GM10248 (cell line): ENCODE measurements around the gene PISD.
"Not testable (repeated sequence)": the region's sequence is repeated elsewhere in the genome, so short reads cannot be mapped to it uniquely, and the experiment has no call there.

Source experiments
- CTCF ChIA-PET: fragments of 300-600 bp; sonication (Branson Sonifier 250); formaldehyde crosslinking; extraction: SDS; loops from one replicate; lab custom pipeline; 2021; ENCODE audit warnings: antibody characterized with exemption; lab: Yijun Ruan, JAX
- POLR2A ChIA-PET: fragments of 350-650 bp; sonication (Branson Sonifier 250); formaldehyde crosslinking; extraction: SDS; loops from one replicate; lab custom pipeline; 2020; ENCODE audit warnings: antibody characterized with exemption; lab: Yijun Ruan, JAX
- DNase-seq: peaks from one replicate; pipeline ENCODE4 v3.0.0; 2012; ENCODE audit errors: extremely low spot score
- TF ChIP-seq, protein P1 (sequence below): IDR thresholded peaks from 2 replicates; pipeline ENCODE4 v1.5.1; 2012; ENCODE audit warnings: mild to moderate bottlenecking, low read depth; ENCODE audit errors: extremely low read depth, missing control alignments, control extremely low read depth

PISD gene

GRCh38 chr22:31676700-31677099, 14.7 kb upstream of the PISD start:
- CTCF ChIA-PET = interaction anchor here (1.0 to 4.0 kb wide), 5 partner anchors 10 to 294 kb away, joined by 3 to 40 read pairs (median 4); partner anchors contain the start of gene PISD
- TF ChIP-seq, protein P1, sequence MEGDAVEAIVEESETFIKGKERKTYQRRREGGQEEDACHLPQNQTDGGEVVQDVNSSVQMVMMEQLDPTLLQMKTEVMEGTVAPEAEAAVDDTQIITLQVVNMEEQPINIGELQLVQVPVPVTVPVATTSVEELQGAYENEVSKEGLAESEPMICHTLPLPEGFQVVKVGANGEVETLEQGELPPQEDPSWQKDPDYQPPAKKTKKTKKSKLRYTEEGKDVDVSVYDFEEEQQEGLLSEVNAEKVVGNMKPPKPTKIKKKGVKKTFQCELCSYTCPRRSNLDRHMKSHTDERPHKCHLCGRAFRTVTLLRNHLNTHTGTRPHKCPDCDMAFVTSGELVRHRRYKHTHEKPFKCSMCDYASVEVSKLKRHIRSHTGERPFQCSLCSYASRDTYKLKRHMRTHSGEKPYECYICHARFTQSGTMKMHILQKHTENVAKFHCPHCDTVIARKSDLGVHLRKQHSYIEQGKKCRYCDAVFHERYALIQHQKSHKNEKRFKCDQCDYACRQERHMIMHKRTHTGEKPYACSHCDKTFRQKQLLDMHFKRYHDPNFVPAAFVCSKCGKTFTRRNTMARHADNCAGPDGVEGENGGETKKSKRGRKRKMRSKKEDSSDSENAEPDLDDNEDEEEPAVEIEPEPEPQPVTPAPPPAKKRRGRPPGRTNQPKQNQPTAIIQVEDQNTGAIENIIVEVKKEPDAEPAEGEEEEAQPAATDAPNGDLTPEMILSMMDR = no peak
- POLR2A ChIA-PET = interaction anchor here (0.7 to 1.2 kb wide), 2 partner anchors 15 to 243 kb away, joined by 3 to 4 read pairs; partner anchors contain the start of gene PISD
- DNase-seq = peak; percentile 91

DNA sequence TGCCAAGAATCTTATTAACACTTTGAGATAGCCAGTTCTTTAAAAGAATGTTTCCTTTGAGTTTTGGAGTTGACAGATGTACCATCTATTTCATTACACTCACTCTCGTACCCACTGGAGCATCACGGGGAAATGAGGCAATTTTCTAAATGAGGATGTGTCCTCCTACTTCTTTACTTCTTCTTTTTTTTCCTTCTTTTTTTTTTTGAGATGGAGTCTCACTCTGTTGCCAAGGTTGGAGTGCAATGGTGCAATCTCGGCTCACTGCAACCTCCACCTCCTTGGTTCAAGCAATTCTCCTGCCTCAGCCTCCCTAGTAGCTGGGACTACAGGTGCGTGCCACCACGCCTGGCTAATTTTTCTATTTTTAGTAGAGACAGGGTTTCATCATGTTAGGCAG, 12.2 kb upstream of the PISD start:
- POLR2A ChIA-PET, DNase-seq: not testable (repeated sequence)
- CTCF ChIA-PET = interaction anchor here (4.0 kb wide), 1 partner anchor 8 kb away, joined by 40 read pairs; no protein-coding TSS in a partner anchor

- CTCF ChIA-PET = interaction anchor here (1.2 to 5.0 kb wide), 7 partner anchors 7 to 413 kb away, joined by 3 to 40 read pairs (median 5); no protein-coding TSS in a partner anchor
- POLR2A ChIA-PET = interaction anchor here (1.0 kb wide), 1 partner anchor 9 kb away, joined by 5 read pairs; no protein-coding TSS in a partner anchor
- DNase-seq = not testable (repeated sequence)
These were observed 6.8 kb upstream of the PISD start for GRCh38 chr22:31668849-31669248.

GRCh38 chr22:31662668-31663037, 638 bp upstream of the PISD start:
- TF ChIP-seq, protein P1 = no peak
- no peak for DNase-seq
- ChIA-PET POLR2A (interaction anchor here (0.9 to 1.4 kb wide), 3 partner anchors 14 to 32 kb away, joined by 3 to 8 read pairs (median 4); no protein-coding TSS in a partner anchor), CTCF (interaction anchor here (0.7 to 3.0 kb wide), 10 partner anchors 9 to 419 kb away, joined by 3 to 19 read pairs (median 4); no protein-coding TSS in a partner anchor)

- POLR2A ChIA-PET = interaction anchor here (1.0 to 1.1 kb wide), 2 partner anchors 22 to 23 kb away, joined by 3 to 4 read pairs; no protein-coding TSS in a partner anchor
- CTCF ChIA-PET = interaction anchor here (0.7 to 3.0 kb wide), 7 partner anchors 13 to 310 kb away, joined by 3 to 19 read pairs (median 3); no protein-coding TSS in a partner anchor
- DNase-seq = not testable (repeated sequence)
These were observed 1.1 kb downstream of the PISD start for GRCh38 chr22:31660860-31661341.

DNA sequence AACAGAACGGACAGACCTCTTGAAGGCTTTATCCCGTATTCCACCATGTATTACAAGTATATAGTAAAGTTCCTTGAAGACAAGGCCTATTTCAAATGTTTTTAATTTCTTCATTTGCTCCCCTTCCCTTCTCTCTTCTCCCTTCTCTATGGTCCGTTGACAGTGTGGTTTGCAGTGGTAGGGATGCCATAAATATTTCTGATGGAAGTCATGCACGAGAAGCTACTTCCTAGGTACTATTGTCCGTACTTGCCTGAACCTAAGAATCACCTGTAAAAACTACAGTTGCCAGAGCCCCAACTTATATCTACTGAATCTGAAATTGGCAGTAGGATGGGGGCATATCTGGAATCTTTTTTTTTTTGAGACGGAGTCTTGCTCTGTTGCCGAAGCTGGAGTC, 2.8 kb downstream of the PISD start:
- no peak for DNase-seq
- ChIA-PET POLR2A (interaction anchor here (0.5 kb wide), 1 partner anchor 8 kb away, joined by 4 read pairs; no protein-coding TSS in a partner anchor), CTCF (no interaction called here)
- TF ChIP-seq, protein P1 = no peak

- ChIA-PET CTCF (interaction anchor here (1.0 to 2.4 kb wide), 3 partner anchors 11 to 18 kb away, joined by 3 to 8 read pairs (median 3); no protein-coding TSS in a partner anchor), POLR2A (interaction anchor here (1.3 kb wide), 1 partner anchor 17 kb away, joined by 3 read pairs; no protein-coding TSS in a partner anchor)
- TF ChIP-seq, protein P1 = no peak
- no peak for DNase-seq
These were observed 7.6 kb downstream of the PISD start for GRCh38 chr22:31654408-31654807.

DNA sequence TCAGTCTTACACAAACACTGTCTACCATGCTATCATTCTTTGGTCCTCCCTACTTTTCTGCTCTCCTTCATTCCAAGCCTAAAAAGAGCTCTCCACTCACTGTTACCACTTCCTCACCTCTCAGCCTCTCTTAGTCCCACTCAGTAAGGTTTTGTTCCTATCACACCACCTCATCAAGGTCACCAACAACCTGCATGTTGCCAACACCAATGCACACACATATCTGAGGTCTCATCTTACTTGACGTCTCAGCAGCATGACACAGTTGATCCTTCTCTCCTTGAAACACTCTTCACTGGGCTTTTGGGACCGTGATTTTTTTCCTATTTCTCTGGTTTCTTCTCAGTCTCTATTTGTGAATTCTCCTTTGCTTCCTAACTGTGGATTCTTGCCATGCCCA, 8.1 kb downstream of the PISD start:
- POLR2A ChIA-PET = no interaction called here
- TF ChIP-seq, protein P1 = no peak
- no peak for DNase-seq
- CTCF ChIA-PET = interaction anchor here (0.9 to 2.4 kb wide), 5 partner anchors 9 to 294 kb away, joined by 3 to 8 read pairs (median 4); no protein-coding TSS in a partner anchor
